ENCODE data around the gene MTIF3. TPM values are rescaled to one million over a fixed set of nuclear protein-coding genes. Genes with fewer than 3 reads are reported as not detected.
A peak's percentile ranks its signal among the peaks of the same experiment; 100 is the strongest.

MTIF3 gene
- total RNA-seq, 1 donor from 2014 or later: 37.5 TPM

DNA sequence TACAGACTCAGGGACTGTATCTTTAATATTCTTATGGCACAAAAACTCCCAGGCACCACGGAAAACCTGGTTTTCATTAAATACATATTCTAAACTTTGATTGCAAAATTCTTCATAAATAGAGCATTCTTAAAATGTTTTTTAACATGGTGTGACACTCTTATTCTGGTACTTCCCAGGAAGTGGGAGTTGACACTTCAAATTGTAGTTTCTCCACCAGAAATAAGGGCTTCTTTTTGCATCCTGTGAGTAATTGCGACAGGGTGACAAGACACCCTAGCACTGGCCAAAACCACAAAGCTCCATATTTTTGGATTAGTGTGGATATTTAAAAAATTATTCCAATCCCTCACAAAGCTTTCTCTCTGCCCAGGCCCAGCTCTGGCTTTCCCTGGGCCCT lies 43.6 kb upstream of the MTIF3 start:
- no peak for DNase-seq
- no peak for ATAC-seq
- no peaks in the 10 kb centered on the region for H3K9me3 ChIP-seq

DNA sequence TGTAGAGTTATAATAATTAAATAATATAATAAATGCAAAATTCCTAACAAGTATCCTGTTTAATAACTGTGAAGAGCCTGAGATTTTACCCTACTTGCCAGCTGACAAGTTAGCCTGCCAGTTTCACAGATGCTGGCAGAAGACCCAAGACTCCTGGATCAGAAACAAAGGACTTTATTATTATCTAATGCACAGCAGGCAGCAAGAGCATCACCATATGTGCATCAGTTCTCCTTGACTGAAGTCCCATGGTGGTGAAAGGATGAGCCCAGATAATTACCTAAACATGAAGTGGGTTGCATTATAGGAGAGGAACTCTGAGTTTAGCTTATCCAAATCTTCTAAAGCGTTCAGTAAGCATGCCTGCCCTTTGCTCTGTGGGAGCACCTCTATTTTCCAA lies 39.1 kb upstream of the MTIF3 start:
- TF ChIP-seq, protein P1, sequence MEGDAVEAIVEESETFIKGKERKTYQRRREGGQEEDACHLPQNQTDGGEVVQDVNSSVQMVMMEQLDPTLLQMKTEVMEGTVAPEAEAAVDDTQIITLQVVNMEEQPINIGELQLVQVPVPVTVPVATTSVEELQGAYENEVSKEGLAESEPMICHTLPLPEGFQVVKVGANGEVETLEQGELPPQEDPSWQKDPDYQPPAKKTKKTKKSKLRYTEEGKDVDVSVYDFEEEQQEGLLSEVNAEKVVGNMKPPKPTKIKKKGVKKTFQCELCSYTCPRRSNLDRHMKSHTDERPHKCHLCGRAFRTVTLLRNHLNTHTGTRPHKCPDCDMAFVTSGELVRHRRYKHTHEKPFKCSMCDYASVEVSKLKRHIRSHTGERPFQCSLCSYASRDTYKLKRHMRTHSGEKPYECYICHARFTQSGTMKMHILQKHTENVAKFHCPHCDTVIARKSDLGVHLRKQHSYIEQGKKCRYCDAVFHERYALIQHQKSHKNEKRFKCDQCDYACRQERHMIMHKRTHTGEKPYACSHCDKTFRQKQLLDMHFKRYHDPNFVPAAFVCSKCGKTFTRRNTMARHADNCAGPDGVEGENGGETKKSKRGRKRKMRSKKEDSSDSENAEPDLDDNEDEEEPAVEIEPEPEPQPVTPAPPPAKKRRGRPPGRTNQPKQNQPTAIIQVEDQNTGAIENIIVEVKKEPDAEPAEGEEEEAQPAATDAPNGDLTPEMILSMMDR (IDR thresholded peaks at IDR 0.05): no peak
- no peaks in the 10 kb centered on the region for H3K4me1 ChIP-seq
- no peak overlapping the region for H3K27ac ChIP-seq
- H3K4me3 ChIP-seq: no peak overlapping the region
- no peaks in the 10 kb centered on the region for H3K27me3 ChIP-seq (ENCODE audit: low read depth)
- H3K9me3 ChIP-seq: no peaks in the 10 kb centered on the region
- ATAC-seq: no peak
- DNase-seq: no peak
- intact Hi-C loops (cut with DNase I): no loop called here
- H3K36me3 ChIP-seq: no peaks in the 10 kb centered on the region

More for the DNA sequence above, 43.6 kb upstream of the MTIF3 start:
- no peak overlapping the region for H3K27ac ChIP-seq
- no peaks in the 10 kb centered on the region for H3K4me1 ChIP-seq
- H3K36me3 ChIP-seq: no peaks in the 10 kb centered on the region
- no peak overlapping the region for H3K4me3 ChIP-seq
- TF ChIP-seq, protein P1 (IDR thresholded peaks at IDR 0.05): no peak
- H3K27me3 ChIP-seq (ENCODE audit: low read depth): no peaks in the 10 kb centered on the region
- intact Hi-C loops (cut with DNase I): no loop called here

DNA sequence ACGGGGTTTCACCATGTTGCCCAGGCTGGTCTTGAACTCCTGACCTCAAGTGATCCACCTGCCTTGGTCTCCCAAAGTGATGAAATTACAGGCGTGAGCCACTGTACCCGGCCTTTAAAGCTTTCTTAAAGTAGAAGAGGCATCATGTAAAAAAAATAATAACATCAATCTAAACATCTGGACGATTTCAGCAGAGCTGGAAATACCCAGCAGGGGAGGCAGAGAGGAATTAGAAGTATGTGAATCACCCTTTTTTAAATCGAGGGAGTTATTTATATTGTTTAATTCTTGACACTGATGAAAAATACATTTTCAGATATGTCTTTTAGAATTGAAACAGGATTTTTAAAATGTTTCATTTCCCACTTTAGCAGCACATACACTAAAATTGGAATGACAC lies 37.4 kb upstream of the MTIF3 start:
- intact Hi-C loops (cut with DNase I): no loop called here
- Histone ChIP-seq H3K9me3 (no peaks in the 10 kb centered on the region), H3K27me3 (ENCODE audit: low read depth) (no peaks in the 10 kb centered on the region), H3K4me3 (no peak overlapping the region), H3K27ac (no peak overlapping the region), H3K4me1 (no peaks in the 10 kb centered on the region), H3K36me3 (no peaks in the 10 kb centered on the region)
- TF ChIP-seq, protein P1 (IDR thresholded peaks at IDR 0.05): no peak
- no peak for ATAC-seq
- DNase-seq: no peak

DNA sequence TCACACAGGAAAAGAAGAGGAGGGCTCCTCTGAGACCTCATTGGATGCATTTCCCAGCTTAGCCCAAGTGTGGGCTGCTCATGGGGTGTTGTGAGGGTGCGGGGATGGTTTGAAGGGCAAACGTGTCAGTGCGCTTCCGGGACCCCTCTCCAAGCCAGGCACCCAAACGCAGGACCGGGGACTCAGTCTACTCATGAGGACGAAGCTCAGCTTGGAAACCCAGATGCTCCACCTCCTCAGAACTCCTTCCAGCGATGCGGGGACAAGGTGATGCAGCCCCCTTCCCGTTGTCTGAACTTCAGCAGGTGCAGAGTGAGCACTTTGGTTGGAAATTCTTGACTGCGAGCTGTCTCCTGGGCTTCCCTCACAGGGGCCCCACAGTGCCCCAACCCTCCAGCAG lies 33.1 kb upstream of the MTIF3 start:
- no peaks in the 10 kb centered on the region for H3K36me3 ChIP-seq
- H3K9me3 ChIP-seq: no peaks in the 10 kb centered on the region
- DNase-seq: no peak
- no peak overlapping the region for H3K27ac ChIP-seq
- TF ChIP-seq, protein P1 (IDR thresholded peaks at IDR 0.05): no peak
- no peak for ATAC-seq
- intact Hi-C loops (cut with DNase I): no loop called here
- no peak overlapping the region for H3K4me3 ChIP-seq
- peaks cover 6% of the 10 kb centered on the region for H3K27me3 ChIP-seq (ENCODE audit: low read depth)
- no peaks in the 10 kb centered on the region for H3K4me1 ChIP-seq

GRCh38 chr13:27482983-27483382 lies 32.6 kb upstream of the MTIF3 start:
- peak; percentile 83 to 89 for ATAC-seq
- Histone ChIP-seq H3K4me1 (no peaks in the 10 kb centered on the region), H3K27ac (peak overlapping the region; percentile 24), H3K9me3 (no peaks in the 10 kb centered on the region), H3K27me3 (ENCODE audit: low read depth) (peaks cover 6% of the 10 kb centered on the region), H3K4me3 (no peak overlapping the region), H3K36me3 (no peaks in the 10 kb centered on the region)
- intact Hi-C loops (cut with DNase I): no loop called here
- no peak for DNase-seq
- TF ChIP-seq, protein P1 (IDR thresholded peaks at IDR 0.05): no peak

DNA sequence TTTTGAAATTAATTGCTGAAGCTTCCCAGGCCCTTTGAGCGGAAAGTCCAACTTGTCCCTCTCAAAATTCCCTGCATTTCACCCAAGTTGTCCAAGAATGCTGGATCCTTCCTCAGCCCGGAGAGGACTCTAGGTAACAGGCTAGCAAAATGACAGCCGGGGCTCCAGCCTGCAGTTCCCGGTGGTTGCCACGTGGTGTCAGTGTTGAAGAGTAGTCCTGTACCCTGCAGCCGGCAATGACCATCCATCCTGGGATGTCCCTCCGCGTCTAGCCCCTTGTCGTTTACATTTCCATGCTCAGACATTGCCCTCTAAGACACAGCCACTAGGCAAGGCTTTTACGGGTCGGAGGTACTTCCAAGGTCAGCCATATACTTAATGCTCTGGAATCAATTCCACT lies 31.4 kb upstream of the MTIF3 start:
- intact Hi-C loops (cut with DNase I): no loop called here
- ATAC-seq (peak; percentile 77 to 81), DNase-seq (peak; percentile 63)

More for the DNA sequence above, 31.4 kb upstream of the MTIF3 start:
- Histone ChIP-seq H3K4me1 (no peaks in the 10 kb centered on the region), H3K27ac (no peak overlapping the region), H3K9me3 (no peaks in the 10 kb centered on the region), H3K27me3 (ENCODE audit: low read depth) (peaks cover 6% of the 10 kb centered on the region), H3K36me3 (no peaks in the 10 kb centered on the region), H3K4me3 (no peak overlapping the region)
- TF ChIP-seq, protein P1 (IDR thresholded peaks at IDR 0.05): peak; percentile 72
